WI38 (cell line): ENCODE data around the gene MVB12B.

ENCODE experiments used
- H3K4me3 ChIP-seq: 2 replicates; pipeline ENCODE4 v1.5.1; 2011; ENCODE audit warnings: low read depth, mild to moderate bottlenecking, control low read depth, low read length
- CTCF ChIP-seq: IDR thresholded peaks from 2 replicates; pipeline ENCODE4 v1.5.1; 2012; ENCODE audit warnings: low read depth, mild to moderate bottlenecking, control low read depth, low read length

The MVB12B gene

GRCh38 chr9:126381195-126381594 is 54.6 kb downstream of the MVB12B start:
- no peak for TF ChIP-seq CTCF
- no peak overlapping the region for H3K4me3 ChIP-seq

- H3K4me3 ChIP-seq, result no peak overlapping the region
- no peak for TF ChIP-seq CTCF
Observed at GRCh38 chr9:126383406-126384046, 56.9 kb downstream of the MVB12B start.

GRCh38 chr9:126384926-126385325 is 58.3 kb downstream of the MVB12B start:
- TF ChIP-seq CTCF, result no peak
- no peak overlapping the region for H3K4me3 ChIP-seq

- H3K4me3 ChIP-seq, result no peak overlapping the region
- no peak for TF ChIP-seq CTCF
Observed at GRCh38 chr9:126386088-126386487, 59.5 kb downstream of the MVB12B start.

- H3K4me3 ChIP-seq, result no peak overlapping the region
- TF ChIP-seq CTCF, result no peak
Observed at GRCh38 chr9:126386776-126387175, 60.1 kb downstream of the MVB12B start.

- TF ChIP-seq CTCF, result no peak
- no peak overlapping the region for H3K4me3 ChIP-seq
Observed at GRCh38 chr9:126388964-126389708, 62.5 kb downstream of the MVB12B start.

- TF ChIP-seq CTCF, result no peak
- H3K4me3 ChIP-seq, result no peak overlapping the region
Observed at GRCh38 chr9:126389992-126390391, 63.4 kb downstream of the MVB12B start.
